Renal pelvis (tissue), 12 donors: Measurements from ENCODE around the gene ALDH1A2. TPM values are rescaled to one million over a fixed set of nuclear protein-coding genes. Genes with fewer than 3 reads are reported as not detected.
"Not testable (repeated sequence)": the region's sequence is repeated elsewhere in the genome, so short reads cannot be mapped to it uniquely, and the experiment has no call there.

ENCODE experiments used
- DNase-seq: peaks from one replicate; pipeline ENCODE4 v3.0.0-alpha.2; 2013
- long read RNA-seq, 16 experiments: transcript quantifications; one replicate each; lab custom pipeline, GENCODE V29; 2026
- polyA plus RNA-seq, 3 donors: library from polyadenylated mRNA; unstranded; fragments of 120-200 nt; gene quantifications; one replicate each; pipeline ENCODE4 v1.2.1, GENCODE V29; 2013; ENCODE audit not compliant: insufficient read length in 3 of 3

The ALDH1A2 gene
- 100 to 1,000 TPM; 246 to 336 (median 277) TPM for polyA plus RNA-seq
- long read RNA-seq, donor 1, full-length matches to known transcripts, result 44 of 74 reads
- long read RNA-seq, donor 1, partial matches to known transcripts, result 24 of 74 reads
- long read RNA-seq, donor 1, other reads (novel, unspliced or antisense), result 6 of 74 reads
- long read RNA-seq, donor 2, full-length matches to known transcripts, result 83 of 116 reads
- long read RNA-seq, donor 2, partial matches to known transcripts, result 33 of 116 reads
- long read RNA-seq, donor 2, other reads (novel, unspliced or antisense), result 0 of 116 reads
- long read RNA-seq, donor 3, full-length matches to known transcripts, result 60 of 87 reads
- long read RNA-seq, donor 3, partial matches to known transcripts, result 27 of 87 reads
- long read RNA-seq, donor 3, other reads (novel, unspliced or antisense), result 0 of 87 reads
- long read RNA-seq, donor 4, full-length matches to known transcripts, result 62 of 70 reads
- long read RNA-seq, donor 4, partial matches to known transcripts, result 8 of 70 reads
- long read RNA-seq, donor 4, other reads (novel, unspliced or antisense), result 0 of 70 reads
- long read RNA-seq, donor 5, full-length matches to known transcripts, result 38 of 38 reads
- long read RNA-seq, donor 5, partial matches to known transcripts, result 0 of 38 reads
- long read RNA-seq, donor 5, other reads (novel, unspliced or antisense), result 0 of 38 reads
- long read RNA-seq, donor 6, full-length matches to known transcripts, result 43 of 55 reads
- long read RNA-seq, donor 6, partial matches to known transcripts, result 12 of 55 reads
- long read RNA-seq, donor 6, other reads (novel, unspliced or antisense), result 0 of 55 reads
- long read RNA-seq, donor 7, full-length matches to known transcripts, result 96 of 135 reads
- long read RNA-seq, donor 7, partial matches to known transcripts, result 33 of 135 reads
- long read RNA-seq, donor 7, other reads (novel, unspliced or antisense), result 6 of 135 reads
- long read RNA-seq, donor 8, full-length matches to known transcripts, result 37 of 51 reads
- long read RNA-seq, donor 8, partial matches to known transcripts, result 14 of 51 reads
- long read RNA-seq, donor 8, other reads (novel, unspliced or antisense), result 0 of 51 reads
- long read RNA-seq, donor 9, full-length matches to known transcripts, result 56 of 122 reads
- long read RNA-seq, donor 9, partial matches to known transcripts, result 57 of 122 reads
- long read RNA-seq, donor 9, other reads (novel, unspliced or antisense), result 9 of 122 reads
- long read RNA-seq, donor 10, full-length matches to known transcripts, result 40 of 75 reads
- long read RNA-seq, donor 10, partial matches to known transcripts, result 35 of 75 reads
- long read RNA-seq, donor 10, other reads (novel, unspliced or antisense), result 0 of 75 reads
- long read RNA-seq, donor 11, full-length matches to known transcripts, result 65 of 80 reads
- long read RNA-seq, donor 11, partial matches to known transcripts, result 15 of 80 reads
- long read RNA-seq, donor 11, other reads (novel, unspliced or antisense), result 0 of 80 reads
- long read RNA-seq, donor 12, full-length matches to known transcripts, result 63 of 91 reads
- long read RNA-seq, donor 12, partial matches to known transcripts, result 28 of 91 reads
- long read RNA-seq, donor 12, other reads (novel, unspliced or antisense), result 0 of 91 reads
- long read RNA-seq, donor 13, full-length matches to known transcripts, result 32 of 38 reads
- long read RNA-seq, donor 13, partial matches to known transcripts, result 6 of 38 reads
- long read RNA-seq, donor 13, other reads (novel, unspliced or antisense), result 0 of 38 reads
- long read RNA-seq, donor 14, result 0 reads
- long read RNA-seq, donor 15, result 0 reads
- long read RNA-seq, donor 16, full-length matches to known transcripts, result 72 of 121 reads
- long read RNA-seq, donor 16, partial matches to known transcripts, result 49 of 121 reads
- long read RNA-seq, donor 16, other reads (novel, unspliced or antisense), result 0 of 121 reads

- no peak for DNase-seq
Measured at GRCh38 chr15:58065445-58066041, at the start of gene ALDH1A2. Gene ALDH1A2, minus strand, starts transcription at chr15:58065711. Its CDS starts 61 bp downstream, at chr15:58065650.

- DNase-seq, result no peak
Measured at GRCh38 chr15:58114812-58115211, 49.3 kb upstream of the ALDH1A2 start.

GRCh38 chr15:58114388-58114787 lies 48.9 kb upstream of the ALDH1A2 start:
- no peak for DNase-seq

GRCh38 chr15:58113358-58113757 lies 47.8 kb upstream of the ALDH1A2 start:
- DNase-seq, result not testable (repeated sequence)

- no peak for DNase-seq
Measured at GRCh38 chr15:58111718-58112104, 46.2 kb upstream of the ALDH1A2 start.

- no peak for DNase-seq
Measured at GRCh38 chr15:58110999-58111717, 45.6 kb upstream of the ALDH1A2 start.

- DNase-seq, result no peak
Measured at GRCh38 chr15:58109419-58109818, 43.9 kb upstream of the ALDH1A2 start.

- DNase-seq, result no peak
Measured at GRCh38 chr15:58108117-58108516, 42.6 kb upstream of the ALDH1A2 start.

- no peak for DNase-seq
Measured at GRCh38 chr15:58103482-58103881, 38.0 kb upstream of the ALDH1A2 start.

GRCh38 chr15:58096529-58097084 lies 31.1 kb upstream of the ALDH1A2 start:
- no peak for DNase-seq

GRCh38 chr15:58095415-58095814 lies 29.9 kb upstream of the ALDH1A2 start:
- no peak for DNase-seq

GRCh38 chr15:58087871-58088270 lies 22.4 kb upstream of the ALDH1A2 start:
- DNase-seq, result no peak

GRCh38 chr15:58086491-58086890 lies 21.0 kb upstream of the ALDH1A2 start:
- no peak for DNase-seq

GRCh38 chr15:58083526-58083925 lies 18.0 kb upstream of the ALDH1A2 start:
- no peak for DNase-seq

GRCh38 chr15:58081891-58082290 lies 16.4 kb upstream of the ALDH1A2 start:
- no peak for DNase-seq

GRCh38 chr15:58081456-58081855 lies 15.9 kb upstream of the ALDH1A2 start:
- DNase-seq, result no peak

- DNase-seq, result not testable (repeated sequence)
Measured at GRCh38 chr15:58080959-58081358, 15.4 kb upstream of the ALDH1A2 start.

GRCh38 chr15:58080398-58080797 lies 14.9 kb upstream of the ALDH1A2 start:
- no peak for DNase-seq

GRCh38 chr15:58078591-58078990 lies 13.1 kb upstream of the ALDH1A2 start:
- DNase-seq, result no peak
